Measurements from ENCODE around the gene SEC23IP. TPM values are rescaled to one million over a fixed set of nuclear protein-coding genes. Genes with fewer than 3 reads are reported as not detected.

The SEC23IP gene
- polyA plus RNA-seq, 5 donors: 54.5 to 72.5 (median 66.8) TPM

Other genes starting within 250 kb of the SEC23IP start
- 10 to 100 TPM; 13.7 to 23.4 (median 16.6) TPM for gene BAG3, start 241.3 kb upstream of the SEC23IP start, polyA plus RNA-seq (ENCODE audit: insufficient read depth in 1 of 5, insufficient read length in 5 of 5, low replicate concordance in 1 of 5)
- 10 to 100 TPM; 31.6 to 50.5 (median 40.6) TPM for gene INPP5F, start 166.7 kb upstream of the SEC23IP start, polyA plus RNA-seq (ENCODE audit: insufficient read depth in 1 of 5, insufficient read length in 5 of 5, low replicate concordance in 1 of 5)
- 10 to 100 TPM; 45.0 to 70.8 (median 63.6) TPM for gene MCMBP, start 19.9 kb upstream of the SEC23IP start, polyA plus RNA-seq (ENCODE audit: insufficient read depth in 1 of 5, insufficient read length in 5 of 5, low replicate concordance in 1 of 5)

Data from right lung (tissue), 5 donors.